ENCODE measurements around the gene CNBP.

Gene CNBP

GRCh38 chr3:129128357-129129155 lies 55.1 kb downstream of the CNBP start:
- no peak for DNase-seq (ENCODE audit: low read depth)
- no peak for TF ChIP-seq CTCF (IDR thresholded peaks at IDR 0.05; ENCODE audit: control insufficient read depth, extremely low read depth, insufficient read depth)
- no peak overlapping the region for H3K4me3 ChIP-seq (ENCODE audit: low read depth, low read length)

GRCh38 chr3:129126726-129127280 lies 56.9 kb downstream of the CNBP start:
- H3K4me3 ChIP-seq (ENCODE audit: low read depth, low read length): no peak overlapping the region
- TF ChIP-seq CTCF (IDR thresholded peaks at IDR 0.05; ENCODE audit: control insufficient read depth, extremely low read depth, insufficient read depth): no peak
- no peak for DNase-seq (ENCODE audit: low read depth)

GRCh38 chr3:129123314-129124060 lies 60.2 kb downstream of the CNBP start:
- no peak overlapping the region for H3K4me3 ChIP-seq (ENCODE audit: low read depth, low read length)
- no peak for DNase-seq (ENCODE audit: low read depth)

GRCh38 chr3:129122412-129123011 lies 61.2 kb downstream of the CNBP start:
- no peak for TF ChIP-seq CTCF (IDR thresholded peaks at IDR 0.05; ENCODE audit: control insufficient read depth, extremely low read depth, insufficient read depth)
- no peak for DNase-seq (ENCODE audit: low read depth)
- no peak overlapping the region for H3K4me3 ChIP-seq (ENCODE audit: low read depth, low read length)

More at GRCh38 chr3:129123314-129124060, 60.2 kb downstream of the CNBP start:
- no peak for TF ChIP-seq CTCF (IDR thresholded peaks at IDR 0.05; ENCODE audit: control insufficient read depth, extremely low read depth, insufficient read depth)

- TF ChIP-seq CTCF (IDR thresholded peaks at IDR 0.05; ENCODE audit: control insufficient read depth, extremely low read depth, insufficient read depth): no peak
- peak; percentile 44 for DNase-seq (ENCODE audit: low read depth)
- peak within 1 kb of the TSS; percentile 70 for H3K4me3 ChIP-seq (ENCODE audit: low read depth, low read length)
These were observed 61.8 kb downstream of the CNBP start, which contains the start of gene RAB43 for GRCh38 chr3:129121792-129122411. RAB43 (minus strand) TSS chr3:129121804; CDS start chr3:129121489, 315 bp downstream.

GRCh38 chr3:129121016-129121791 lies 62.5 kb downstream of the CNBP start:
- DNase-seq (ENCODE audit: low read depth): no peak
- H3K4me3 ChIP-seq (ENCODE audit: low read depth, low read length): peak overlapping the region; percentile 70
- no peak for TF ChIP-seq CTCF (IDR thresholded peaks at IDR 0.05; ENCODE audit: control insufficient read depth, extremely low read depth, insufficient read depth)

All from LNCaP clone FGC (cell line).